Eye (tissue), 1 donor: ENCODE measurements around the gene FREM3.
"Not testable (repeated sequence)": the region's sequence is repeated elsewhere in the genome, so short reads cannot be mapped to it uniquely, and the experiment has no call there.

ENCODE experiments used
- DNase-seq: peaks from one replicate; pipeline ENCODE4 v3.0.0-alpha.2; 2015

Gene FREM3

DNA sequence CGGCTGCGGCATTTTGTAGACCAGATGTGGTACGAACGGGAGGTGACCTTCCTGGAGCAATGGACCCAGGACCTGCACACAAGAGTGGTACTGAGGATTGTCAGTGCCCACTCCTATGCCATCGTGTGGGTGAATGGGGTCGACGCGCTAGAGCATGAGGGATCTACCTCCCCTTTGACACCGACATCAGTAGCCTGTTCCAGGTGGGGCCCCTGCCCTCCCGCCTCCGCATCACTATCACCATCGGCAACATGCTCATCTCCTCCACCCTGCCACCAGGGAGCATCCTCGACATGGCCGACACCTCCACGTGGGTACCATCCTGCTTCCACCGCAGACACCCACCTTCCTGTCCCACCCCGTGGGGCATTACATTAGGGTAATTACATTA is 140.7 kb downstream of the FREM3 start:
- DNase-seq, result no peak

DNA sequence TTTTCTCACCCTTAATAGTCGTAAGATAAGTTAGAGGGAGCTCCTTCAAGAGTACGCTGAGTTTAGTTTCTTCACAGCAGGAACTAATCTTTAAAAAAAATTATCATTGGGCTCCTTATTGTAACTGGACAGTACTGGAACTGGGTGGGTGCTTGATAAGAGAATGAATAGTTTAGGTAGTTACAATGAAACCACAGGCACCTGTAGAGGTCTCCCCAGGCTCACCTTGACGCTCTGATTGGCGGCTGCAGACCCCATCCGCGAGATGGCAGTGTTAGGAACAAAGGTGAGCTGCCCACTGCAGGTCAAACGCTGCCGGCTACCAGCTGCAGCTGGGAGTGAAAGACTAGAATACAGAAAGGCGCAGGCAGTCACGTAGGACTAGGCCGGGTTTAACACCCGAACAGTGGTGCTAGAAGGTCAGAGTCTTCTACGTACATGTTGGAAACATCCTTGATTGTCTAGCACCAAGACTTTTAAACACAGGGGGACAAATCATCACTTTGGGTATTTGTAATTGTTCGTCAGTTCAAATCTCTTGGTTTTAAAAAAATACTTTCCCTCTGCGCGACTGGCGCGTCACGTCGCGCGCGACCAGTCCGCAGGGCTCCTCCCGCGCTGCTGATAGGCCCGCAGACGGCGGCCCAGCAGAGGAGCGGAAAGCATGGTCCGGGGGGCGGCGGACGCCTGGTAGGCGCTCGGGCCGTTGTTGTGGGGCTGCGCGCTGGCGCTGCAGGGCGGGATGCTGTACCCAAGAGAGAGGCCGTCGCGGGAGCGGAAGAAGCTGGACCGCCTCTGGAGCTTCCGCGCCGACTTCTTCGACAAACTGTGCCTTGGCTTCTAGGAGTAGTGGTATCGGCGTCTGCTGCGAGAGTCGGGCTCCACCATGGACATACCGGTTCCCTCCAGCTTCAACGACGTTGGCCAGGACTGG is 141.4 kb downstream of the FREM3 start:
- DNase-seq, result peak; percentile 89

DNA sequence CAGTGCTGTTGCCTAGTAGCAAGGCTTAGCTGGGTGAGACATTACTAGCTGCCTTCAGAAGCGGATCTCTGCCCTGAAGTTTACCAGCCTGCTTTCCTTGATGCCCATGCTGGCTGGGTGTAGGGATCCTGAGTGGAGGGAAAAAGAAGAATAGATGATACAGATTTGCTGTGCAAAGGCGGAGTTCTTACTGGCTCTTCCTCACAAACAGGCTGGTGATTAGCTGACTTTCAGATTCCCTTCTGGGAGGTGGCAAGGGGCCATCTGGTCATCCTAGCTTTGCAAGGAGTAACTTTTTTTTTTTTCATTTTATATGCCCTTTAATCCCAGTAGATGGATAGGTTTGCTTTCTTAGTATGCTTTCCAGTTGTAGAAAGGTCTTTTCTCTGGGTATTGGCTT is 142.2 kb downstream of the FREM3 start:
- DNase-seq, result no peak

DNA sequence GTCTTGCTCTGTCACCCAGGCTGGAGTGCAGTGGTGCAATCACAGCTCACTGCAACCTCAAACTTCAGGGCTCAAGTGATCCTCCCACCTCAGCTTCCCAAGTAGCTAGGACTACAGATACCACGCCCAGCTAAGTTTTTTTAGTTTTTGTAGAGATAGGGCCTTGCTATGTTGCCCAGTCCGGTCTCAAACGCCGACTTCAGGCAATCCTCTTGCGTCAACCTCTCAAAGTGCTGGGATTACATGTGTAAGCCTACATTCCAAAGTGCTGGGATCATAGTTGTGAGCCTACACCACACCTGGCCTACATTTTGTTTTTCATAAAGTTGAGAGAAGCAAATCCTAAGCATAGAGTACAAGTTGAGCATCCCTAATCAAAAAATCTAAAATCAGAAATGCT is 144.8 kb downstream of the FREM3 start:
- no peak for DNase-seq

DNA sequence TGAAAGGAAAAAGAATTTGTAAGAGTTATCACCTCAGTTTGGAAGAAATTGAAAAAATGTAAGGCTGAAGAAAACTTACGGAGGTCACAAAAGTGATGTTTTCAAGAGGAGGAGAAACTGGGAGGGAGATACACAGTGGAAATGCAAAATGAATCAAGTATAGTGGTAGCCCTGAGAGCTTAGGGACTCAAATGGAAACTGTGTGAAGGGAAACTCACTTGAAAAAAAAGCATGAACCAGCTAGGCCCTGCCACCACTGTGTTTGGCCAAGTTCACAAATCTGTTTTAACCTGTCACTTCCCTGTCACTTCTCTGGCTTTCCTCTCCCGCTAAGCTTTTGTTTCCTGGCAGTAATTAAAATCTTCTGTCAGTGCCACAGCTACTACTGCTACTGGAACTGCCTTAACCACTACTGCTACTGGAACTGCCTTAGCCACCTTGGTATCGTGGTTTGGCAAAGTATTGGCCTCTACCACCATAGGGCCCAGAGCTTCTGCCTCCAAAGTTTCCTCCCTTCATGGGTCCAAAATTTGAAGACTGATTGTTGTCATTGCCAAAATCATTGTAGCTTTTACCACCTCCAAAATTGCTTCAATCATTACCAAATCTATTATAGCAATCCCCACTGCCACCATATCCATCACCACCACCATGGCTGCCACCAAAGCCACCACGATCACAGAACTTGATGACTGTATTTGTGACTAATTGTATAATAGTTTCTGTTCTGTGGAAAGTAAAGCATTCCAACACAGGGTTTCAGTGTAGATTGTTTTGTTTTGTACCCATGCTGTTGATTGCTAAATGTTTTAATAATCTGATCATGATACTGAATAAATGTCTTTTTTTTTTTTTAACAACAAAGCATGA is 145.5 kb downstream of the FREM3 start:
- DNase-seq, result no peak

DNA sequence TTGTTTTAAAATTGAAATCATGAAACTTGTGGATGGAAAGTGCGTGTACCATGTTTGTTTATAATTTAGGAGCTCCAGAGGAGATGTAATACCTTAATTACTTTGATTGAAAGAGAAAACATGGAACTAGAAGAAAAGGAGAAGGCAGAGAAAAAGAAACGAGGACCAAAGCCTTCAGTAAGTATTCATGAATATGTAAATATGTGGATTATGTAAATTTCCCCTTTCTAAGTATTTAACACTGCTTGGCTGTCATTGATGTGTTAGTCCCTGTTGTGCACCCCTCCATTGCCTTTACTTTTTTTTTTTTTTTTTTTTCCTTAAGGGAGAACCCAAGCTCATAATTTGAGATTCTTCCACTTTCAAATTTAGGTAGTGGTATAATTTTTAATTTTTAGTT is 150.5 kb downstream of the FREM3 start:
- DNase-seq, result no peak

DNA sequence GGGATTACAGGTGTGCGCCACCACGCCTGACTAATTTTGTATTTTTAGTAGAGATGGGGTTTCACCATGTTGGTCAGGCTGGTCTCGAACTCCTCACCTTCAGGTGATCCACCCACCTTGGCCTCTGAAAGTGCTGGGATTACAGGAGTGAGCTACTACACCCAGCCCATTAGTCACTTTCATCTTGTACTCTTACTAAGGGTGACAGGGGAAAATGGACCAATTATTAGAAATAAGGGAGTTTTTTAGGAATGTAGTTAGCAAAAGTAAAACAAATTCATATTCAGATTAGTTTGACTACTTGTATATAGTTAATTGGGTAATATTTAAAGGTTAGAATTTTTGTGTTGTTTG is 160.8 kb downstream of the FREM3 start:
- DNase-seq, result no peak

DNA sequence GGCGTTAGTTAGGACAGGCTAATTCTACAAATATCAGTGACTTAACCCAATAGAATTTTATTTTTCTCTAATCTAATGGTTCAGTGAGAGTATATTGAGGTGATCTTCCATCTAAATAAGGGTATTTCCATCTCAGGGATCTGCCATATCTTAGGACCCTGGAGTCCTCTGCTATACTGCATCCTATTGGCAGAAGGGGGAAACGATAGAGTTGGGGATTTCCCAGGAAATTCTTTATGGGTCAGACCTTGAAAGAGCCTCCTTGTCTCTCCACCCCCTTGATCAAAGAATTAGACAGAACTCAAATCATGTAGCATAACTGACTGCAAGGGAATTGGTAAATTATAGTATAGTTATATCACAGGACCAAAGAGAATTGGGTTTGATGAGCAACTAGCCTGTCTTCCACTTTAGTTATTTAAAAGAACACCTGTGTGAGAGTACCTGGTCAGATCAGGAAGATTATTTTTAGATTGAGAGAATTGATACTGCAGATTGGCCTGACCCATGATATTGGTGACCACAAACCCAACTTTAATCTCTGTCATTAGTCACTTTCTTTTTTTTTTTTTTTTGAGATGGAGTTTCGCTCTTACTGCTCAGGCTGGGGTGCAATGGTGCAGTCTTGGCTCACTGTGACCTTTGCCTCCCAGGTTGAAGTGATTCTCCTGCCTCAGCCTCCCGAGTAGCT is 161.4 kb downstream of the FREM3 start:
- no peak for DNase-seq

DNA sequence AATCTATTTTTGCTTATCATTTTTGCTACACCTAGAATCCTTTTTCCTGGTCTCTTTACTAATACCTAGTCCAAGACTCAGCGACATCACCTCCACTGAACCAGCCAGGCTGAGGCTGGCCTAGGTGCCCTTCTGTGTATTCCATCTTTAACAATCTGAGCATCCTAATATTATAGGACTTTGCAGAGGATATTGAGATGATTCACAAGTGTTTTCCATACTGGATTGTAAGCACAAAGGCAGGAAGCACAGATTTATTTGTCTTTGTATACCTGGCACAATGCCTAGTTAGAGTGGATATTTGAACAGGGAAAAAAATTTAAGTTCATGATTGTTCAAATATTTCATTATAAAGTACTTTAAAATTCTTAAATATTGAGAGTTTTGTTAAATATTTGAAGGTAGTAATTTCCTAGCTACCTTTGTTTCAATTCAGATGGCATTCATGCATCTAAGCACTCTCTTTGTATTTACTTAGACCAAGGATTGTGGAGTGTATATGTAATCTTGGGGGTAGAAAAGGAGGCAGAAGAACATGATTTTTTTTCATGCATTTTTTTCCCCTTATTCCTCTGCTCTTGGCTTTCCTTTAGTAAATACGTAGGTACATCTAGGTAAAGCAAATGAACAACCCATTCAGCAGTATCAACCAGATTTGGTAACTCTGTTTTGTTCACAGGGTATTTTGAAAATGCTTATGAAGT is 168.5 kb downstream of the FREM3 start:
- peak; percentile 0 for DNase-seq

DNA sequence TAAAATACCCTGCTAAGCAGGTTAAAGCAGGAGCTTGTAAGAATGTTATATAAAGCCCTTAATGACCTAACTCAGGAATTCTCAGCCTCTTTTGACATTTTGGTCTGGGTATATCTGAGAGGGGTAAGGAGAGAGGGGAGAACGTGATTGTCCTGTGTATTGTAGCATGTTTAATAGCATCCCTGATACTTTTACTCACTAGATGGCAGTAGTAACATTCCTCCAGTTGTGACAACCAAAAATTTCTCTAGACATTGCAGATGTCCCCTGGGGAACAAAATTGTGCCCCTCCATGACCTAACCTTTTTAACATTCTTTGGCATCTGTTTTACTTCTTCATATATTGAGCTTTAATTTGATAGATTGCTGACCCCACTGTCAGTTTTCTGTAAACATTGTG is 169.1 kb downstream of the FREM3 start:
- DNase-seq, result peak; percentile 35

DNA sequence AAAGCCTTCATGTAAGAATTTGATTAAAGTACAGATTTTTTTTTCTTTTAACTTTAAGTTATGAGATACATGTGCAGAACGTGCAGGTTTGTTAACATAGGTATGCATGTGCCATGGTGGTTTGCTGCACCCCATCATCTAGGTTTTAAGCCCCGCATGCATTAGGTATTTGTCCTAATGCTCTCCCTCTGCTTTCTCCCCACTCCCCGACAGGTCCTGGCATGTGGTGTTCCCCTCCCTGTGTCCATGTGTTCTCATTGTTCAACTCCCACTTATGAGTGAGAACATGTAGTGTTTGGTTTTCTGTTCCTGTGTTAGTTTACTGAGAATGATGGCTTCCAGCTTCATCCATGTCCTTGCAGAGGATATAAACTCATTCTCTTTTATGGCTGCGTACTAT is 172.4 kb downstream of the FREM3 start:
- DNase-seq, result not testable (repeated sequence)
